ENCODE measurements around the gene BMP8A.

- TF ChIP-seq CTCF (IDR thresholded peaks at IDR 0.05; ENCODE audit: poor library complexity, severe bottlenecking) (no peak), POLR2AphosphoS5 (IDR thresholded peaks at IDR 0.05) (no peak), EP300 (conservative IDR thresholded peaks at IDR 0.05; ENCODE audit: poor library complexity, severe bottlenecking) (no peak), TAF1 (IDR thresholded peaks at IDR 0.05; ENCODE audit: low read depth) (no peak), EZH2 (IDR thresholded peaks at IDR 0.05; ENCODE audit: borderline replicate concordance, insufficient read depth, low read length, poor library complexity, severe bottlenecking) (no peak), SMC3 (conservative IDR thresholded peaks at IDR 0.05; ENCODE audit: poor library complexity) (no peak), RAD21 (conservative IDR thresholded peaks at IDR 0.05) (no peak)
These were observed 45.9 kb upstream of the BMP8A start for GRCh38 chr1:39445573-39445972.

Measured in neural cell (in vitro differentiated cells).